OCI-M1 (cell line): ENCODE measurements around the gene IRF9.

Experiments used
- DNase-seq: peaks from one replicate; lab custom pipeline; 2025; lab: John Stamatoyannopoulos, UW

The IRF9 gene

DNA sequence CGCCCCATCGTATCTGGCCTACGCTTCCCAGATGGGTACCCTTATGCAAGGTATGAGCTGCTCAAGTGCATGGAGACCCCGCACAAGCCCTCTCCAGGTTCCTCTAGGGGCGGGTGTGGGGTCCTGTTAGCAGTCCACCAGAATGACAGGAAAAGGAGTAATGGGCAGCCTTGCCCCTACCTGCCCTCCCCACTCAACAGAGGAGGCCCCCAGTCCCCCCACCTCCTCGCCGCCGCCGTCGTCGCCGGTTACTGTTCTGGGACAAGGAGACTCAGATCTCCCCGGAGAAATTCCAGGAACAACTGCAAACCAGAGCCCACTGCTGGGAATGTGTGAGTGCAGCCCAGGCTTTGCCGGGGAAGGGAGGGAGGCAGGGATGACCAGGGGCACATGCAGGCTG lies 16.8 kb downstream of the IRF9 start:
- DNase-seq, result no peak

DNA sequence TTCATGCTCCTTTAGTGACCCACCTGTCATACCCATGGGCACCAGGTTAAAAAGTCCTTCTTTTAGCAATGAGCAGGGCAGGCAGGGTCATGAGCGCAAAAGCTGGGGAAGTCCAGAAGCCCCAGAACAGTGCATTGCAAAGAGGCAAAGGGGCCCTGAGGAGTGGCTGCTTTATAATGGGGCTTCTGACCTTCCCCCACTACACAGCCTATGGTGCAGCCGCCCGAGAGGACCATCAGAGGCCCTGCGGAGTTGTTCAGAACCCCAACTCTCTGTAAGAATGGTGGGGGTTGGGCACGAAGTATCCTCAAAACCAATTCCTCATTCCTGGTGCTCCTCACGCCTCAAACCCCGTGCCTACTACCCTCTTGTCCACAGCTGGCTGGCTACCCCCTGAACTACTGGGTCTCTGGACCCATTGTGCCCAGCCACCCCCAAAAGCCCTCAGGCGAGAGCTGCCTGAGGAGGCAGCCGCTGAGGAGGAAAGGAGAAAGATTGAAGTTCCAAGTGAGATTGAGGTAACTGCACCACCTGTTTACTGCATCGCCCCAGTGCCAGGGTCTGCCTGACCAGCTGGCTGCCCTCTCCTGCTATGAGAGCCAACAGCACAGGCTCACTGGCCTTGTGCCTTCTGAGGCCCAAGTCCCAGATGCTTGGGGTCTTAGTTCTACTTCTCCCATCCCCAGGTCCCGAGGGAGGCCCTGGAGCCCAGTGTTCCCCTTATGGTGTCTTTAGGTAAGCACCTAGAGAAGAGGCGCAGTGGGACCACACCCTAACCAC lies 17.5 kb downstream of the IRF9 start:
- no peak for DNase-seq

DNA sequence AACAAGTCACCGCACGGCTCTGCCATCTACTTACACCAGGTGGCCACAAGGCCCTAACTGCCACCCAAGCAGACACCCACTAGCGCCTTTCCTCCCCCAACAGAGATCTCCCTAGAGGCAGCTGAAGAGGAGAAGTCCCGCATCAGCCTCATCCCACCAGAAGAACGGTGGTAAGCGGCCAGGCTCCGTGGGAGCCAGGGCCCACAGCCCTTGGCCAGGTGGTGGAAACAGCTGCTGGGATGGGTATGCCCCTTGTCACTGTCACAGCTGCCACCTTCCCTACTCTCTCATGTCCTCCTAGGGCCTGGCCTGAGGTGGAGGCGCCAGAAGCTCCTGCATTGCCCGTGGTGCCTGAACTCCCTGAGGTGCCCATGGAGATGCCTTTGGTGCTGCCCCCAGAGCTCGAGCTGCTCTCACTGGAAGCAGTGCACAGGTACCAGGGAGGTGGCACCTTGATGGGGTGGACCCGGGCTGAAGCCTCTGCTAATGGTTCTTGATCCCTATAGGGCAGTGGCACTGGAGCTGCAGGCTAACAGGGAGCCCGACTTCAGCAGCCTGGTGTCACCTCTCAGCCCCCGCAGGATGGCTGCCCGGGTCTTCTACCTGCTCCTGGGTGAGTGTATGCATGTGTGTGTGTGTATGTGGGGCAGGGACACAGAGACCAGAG lies 18.4 kb downstream of the IRF9 start:
- DNase-seq, result no peak

DNA sequence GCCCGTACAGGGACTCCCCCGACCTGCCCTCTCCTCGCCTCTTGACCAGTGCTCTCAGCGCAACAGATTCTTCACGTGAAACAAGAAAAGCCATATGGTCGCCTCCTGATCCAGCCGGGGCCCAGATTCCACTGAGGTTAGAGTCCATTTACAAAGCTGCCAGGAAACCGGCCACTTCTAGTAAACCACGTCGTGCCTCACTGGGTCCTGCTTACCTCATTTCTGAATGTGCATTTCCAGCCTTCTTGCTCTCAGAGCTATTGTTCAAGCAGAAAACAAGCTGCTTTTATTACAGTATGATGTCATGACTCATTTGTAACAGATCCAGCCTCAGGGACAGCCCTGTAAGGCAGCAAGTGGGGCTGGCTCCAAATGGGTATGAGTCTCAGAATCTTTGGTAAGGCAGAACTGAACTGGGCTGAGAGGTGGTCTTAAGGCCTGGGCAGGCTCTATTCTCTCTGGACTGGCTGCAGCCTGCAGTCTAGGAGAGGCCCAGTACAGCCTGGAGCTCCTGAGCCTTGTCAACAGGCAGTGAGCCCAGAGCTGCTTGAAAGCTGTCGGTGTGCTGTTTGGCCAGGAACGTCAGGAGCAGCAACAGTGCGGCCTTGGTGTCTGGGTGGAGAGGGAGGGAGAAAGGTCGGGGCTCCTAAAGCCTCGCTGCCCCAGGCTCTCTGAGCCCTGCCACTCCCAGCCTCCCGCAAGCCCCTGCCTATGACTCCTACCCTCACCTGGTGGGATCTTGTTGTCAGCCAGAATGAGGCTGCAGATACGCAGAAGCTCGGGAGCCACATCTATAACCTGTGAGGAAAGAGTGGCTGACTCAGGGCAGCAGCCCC lies 19.1 kb downstream of the IRF9 start:
- no peak for DNase-seq

DNA sequence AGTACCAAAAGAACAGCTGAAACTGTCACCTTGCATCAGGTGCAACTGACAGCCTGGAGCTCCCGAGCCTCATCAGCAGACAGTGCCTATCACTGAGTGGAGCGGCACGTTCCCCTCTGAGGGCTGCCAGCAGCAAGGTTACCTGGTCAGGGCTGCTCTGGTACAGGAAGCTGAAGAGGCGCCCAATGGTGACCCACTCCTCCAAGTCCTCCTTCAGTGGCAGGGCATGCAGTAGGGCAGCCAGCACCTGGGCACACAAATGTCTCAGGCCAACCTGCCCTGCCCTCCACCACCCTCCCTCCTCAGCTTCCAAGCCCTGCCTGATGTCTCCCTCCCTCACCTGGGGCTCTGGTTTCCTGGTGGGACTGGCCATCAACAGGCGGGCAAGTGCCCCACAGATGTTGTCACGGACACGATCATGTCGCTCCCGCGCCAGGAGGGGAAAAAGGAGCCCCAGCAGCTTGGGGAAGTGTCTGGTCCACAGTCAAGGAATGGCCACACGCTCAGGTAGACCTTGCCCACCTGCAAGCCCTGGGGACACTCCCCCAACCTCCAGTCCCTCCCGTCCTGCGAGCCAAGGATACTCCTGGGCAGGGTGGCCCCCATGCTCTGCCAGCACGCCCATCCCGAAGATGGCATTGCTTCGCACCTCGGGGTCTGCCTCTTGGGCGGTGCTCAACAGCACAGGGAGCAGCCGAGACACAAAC lies 20.5 kb downstream of the IRF9 start:
- no peak for DNase-seq

DNA sequence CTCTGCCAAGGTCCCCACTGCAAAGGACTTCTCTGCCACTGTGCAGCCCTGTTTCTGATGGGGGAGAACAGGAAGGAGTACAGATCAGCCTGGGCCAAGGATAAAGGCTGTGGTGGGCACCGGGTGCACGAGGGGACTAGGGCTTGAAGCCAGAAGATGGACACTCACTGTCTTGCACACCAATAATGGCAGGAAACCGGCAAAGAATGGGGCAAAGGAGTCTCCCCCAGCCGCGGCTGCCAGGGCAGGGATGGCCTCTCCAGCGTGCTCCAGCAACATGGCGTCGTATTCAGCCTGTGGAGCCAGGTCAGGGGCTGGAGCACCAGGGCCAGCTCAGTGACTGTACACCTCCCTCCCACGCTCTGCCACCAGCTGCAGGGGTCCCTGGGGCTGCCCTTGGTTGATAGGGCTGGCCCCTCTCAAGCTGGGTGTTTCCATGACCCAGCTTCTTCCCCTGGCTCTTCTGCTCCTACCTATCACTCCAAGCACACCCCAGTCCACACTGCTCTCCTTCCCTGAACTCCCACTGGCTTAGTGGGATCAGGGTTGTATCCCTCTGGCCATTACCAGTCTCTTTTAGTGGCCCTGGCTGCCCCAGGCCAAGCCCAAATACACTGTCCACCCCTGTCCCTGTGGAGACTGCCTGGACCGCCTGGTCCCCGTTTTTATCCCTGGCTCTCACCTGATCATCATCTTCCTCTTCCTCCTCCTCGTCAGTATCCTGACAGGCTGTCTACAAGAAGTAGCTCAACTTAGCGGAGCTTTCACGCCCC lies 21.2 kb downstream of the IRF9 start:
- DNase-seq, result no peak

DNA sequence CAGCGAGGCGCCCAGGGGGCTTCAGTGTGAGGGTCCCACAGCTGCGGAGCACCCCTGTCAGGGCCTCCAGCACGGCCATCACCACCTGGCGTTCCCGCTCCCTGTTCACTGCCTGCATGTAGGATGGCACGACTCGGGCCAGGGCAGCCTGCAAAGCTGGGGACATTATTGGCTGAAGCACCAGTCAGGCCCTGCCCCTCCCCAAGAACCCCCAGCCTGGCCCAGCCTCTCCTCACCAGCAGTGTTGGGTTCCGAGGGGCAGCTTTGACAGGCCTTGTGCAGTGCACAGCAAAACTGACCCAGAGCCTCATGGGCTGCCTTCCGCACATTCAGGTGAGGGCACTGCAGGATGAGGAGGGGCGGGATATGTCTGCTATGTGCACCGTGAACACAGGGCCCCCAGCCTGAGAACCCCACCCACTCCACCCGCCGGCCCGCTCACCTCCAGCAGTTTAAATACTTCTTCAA lies 22.0 kb downstream of the IRF9 start:
- no peak for DNase-seq

DNA sequence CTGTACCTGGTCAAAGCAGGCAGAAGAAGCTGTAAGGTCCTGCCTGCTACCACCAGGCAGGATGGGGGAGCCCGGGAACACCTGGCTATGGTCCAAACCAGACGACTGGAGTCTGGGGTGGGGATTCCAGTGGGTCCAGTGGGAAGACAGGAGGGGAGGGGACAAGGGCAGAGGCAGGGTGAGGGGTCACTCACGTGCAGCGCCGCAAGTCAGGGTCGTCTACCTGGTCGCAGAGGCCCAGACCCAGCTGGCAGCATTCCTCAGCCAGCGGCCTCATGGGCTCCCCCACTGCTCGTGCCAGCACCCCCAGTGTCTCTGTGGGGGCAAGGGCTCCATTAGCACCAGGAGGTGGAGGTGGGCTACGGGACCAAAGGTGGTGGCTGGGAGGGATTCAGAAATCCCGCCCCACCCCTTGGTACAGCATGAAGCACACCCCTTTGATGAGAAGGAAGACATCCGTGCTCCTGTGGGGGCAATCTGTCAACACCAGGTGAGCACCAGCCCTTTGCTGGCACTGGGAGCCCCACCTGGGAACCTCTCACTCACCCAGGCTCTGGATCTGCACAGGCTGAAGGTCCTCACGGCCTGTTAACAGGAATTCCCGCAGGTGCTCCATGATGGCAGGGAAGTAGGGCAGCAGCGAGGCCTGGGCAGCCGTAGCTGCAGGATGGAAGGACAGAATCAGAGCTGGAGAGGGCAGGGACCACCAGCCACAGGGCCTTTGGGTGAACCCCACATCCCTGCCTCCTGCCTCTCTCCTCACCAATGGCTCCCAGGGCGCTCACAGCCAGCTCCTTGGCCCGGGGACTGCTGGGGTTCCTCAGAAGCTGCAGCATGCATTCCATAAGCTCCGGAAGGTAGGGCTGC lies 23.3 kb downstream of the IRF9 start:
- DNase-seq, result no peak

DNA sequence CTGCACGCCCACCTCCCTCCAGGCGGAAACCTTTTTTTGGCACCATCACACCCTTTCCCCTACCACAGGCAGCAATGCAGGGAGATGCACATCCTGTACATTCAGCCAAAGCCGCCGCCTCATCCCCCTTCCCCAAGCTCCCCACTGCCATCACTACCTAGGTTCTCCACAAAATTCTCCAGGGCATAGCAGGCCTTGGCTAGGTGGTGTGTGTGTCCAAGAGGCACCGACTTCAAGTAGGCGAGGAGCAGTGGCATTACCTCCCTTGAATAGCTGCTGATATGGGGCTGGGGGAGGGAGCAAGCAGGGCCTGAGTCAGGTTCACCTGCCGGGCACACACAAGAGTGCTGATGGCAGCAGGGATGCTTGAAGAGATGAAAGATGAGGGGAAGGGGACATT lies 24.0 kb downstream of the IRF9 start:
- no peak for DNase-seq

DNA sequence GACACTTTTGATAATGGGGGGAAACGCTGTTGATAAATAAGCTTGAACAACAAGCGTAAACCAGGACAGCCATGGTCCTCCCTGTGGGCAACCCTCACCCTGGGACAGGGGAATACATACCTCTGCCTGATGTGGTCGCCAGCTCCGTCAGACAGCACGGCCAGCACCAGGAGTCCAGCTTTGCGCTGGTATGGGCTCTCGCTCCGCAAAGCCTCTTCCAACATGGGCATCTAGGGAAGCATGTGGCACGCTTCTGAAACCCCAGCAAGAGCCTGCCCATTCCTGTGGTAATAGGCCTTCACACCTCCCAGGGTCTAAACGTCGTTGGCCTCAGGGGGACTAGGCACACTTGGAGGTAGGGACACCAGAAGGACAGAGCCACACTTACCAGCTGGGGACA lies 24.7 kb downstream of the IRF9 start:
- no peak for DNase-seq

DNA sequence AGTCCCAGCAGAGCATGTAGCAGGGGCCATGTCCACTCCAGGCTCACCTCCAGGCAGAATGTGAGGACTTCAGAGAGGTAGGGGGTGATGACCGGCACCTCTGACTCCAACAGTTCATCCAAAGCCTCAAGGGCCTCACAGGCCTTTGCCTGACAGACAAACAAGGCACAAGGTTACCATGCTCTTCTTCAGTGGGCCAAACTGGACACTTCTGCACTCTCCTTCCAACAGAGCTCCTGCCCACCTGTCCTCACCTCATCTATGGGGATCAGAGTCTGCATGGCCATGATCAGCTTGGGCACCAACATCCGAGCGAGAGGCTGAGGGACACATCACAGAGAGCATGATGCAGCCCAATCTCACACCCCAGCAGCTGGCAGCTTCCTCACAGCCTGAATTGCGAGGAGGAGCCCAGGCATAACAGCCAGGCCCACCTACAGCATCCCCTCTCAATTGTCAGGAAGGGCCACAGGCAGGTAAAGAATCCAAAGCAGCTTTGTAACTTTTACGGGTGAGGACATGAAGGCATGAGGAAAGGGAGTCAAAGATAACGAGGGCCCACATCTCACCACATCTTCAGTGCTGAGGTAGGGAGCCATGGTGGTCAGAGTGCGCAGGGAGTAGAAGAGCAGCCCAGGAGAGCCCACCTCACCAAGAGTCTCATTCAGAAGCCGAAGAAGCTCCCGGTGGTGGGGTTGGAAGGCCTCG lies 25.9 kb downstream of the IRF9 start:
- no peak for DNase-seq

DNA sequence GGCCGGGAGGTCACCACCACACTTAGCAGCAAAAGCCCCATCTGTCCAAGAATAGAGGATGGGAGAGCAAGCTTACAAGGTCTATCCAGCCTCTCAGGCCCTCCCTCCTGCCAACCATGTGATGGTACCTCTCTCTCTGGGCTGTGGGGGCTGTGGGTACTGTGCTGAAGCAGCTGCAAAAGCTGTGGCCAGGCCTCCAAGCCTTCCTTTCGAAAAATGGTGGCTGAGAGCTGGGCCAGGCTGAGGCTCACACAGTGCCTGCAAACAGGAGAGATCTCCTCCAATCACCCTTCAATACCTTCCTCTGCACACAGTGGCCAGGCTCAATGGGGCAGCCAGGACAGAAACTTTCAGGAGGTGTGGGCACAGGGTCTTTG lies 26.5 kb downstream of the IRF9 start:
- no peak for DNase-seq

DNA sequence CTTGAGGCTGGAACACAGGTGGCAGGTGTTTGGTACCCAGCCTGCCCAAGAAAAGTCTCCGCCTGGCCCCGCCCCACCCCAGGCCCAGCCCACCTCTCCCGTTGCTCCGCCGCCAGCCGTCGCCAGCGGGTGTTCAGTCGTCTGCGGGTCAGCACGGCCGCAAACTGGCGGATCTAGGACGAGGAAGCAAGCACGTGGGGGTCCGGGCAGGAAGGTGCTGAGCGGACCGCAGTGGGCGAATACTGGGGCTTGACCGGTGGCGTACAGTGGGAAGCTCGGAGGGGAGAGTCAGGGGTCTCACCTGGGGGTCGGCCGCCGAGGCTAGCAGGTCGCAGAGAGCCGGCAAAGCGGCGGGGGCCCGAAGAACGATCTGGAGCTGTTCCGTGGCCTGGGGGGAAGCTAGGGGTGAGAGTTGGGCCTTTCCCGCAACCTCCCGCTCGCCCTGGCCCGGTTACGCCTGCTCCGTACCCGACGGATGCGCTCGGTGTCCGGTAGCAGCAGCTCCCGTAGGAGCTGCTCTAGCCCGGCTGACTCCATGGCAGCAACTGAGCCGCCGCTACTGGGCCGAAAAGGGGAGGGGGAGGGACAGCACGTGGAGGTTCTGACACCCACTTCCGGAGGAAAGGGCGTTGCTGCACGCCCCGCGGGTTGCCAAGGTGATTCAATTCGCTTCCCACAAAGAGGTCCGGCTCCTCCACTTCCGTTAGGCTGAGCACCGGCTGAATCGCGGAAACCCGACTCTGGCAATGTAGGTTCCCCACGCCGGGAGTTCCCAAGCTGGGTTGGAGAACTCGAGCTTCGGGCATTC lies 27.4 kb downstream of the IRF9 start, which contains the start of gene IPO4:
Gene IPO4, minus strand, starts transcription at position 566 of the 808 bp plus-strand sequence. Its CDS starts 29 bp downstream, at position 537.
- DNase-seq, result peak; percentile 96

DNA sequence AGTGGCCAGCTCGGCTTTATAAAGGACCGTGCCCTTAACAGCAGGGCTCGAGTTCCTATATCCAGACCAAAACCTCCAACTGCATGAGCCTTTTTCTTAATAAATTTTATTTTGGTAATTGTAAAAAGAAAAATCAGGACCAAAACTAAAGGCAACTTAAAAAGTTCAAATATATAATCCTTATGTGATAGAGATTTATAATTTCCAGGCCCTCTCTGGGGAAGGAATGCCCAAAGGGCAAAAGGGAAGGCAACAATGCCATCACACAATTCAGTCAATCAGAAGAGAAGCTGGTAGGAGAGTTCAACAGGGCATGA lies 28.0 kb downstream of the IRF9 start:
- DNase-seq, result no peak

DNA sequence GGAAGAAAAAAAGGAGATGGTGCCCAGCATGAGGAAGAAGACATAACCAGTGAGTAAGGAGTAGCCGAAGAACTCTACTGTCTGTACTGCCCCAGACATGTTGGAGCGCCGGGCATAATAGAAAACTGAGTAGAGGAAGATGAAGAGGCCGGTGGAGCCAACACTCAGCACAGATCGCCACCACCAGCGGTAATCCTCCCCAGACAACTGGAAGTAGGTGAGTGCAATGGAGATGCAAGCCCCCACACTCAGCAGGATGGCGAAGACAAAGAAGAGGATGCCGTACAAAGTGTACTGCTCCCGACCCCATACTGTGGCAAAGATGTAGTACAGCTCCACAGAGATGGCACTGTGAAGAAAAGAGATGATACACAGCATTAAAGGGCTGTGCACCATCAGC lies 28.4 kb downstream of the IRF9 start:
- no peak for DNase-seq

DNA sequence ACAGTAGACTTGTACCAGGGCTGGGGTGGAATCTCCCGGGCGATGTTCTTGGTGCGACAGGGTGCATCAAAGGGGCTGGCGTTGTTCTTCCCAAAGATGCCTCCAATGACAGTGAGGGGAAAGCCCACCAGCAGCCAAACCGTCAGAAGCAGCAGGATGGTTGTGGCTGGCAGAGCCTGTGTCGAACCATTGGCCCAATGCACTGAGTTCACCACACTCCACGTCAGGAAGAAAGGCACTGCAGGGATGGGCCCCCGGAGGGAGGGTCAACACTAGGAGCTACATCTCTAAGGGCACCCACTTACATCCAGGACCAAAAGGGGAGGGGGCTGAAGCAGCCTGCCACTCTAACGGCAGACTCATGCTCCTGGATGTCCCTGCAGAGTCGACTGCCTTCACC lies 29.4 kb downstream of the IRF9 start:
- DNase-seq, result no peak

DNA sequence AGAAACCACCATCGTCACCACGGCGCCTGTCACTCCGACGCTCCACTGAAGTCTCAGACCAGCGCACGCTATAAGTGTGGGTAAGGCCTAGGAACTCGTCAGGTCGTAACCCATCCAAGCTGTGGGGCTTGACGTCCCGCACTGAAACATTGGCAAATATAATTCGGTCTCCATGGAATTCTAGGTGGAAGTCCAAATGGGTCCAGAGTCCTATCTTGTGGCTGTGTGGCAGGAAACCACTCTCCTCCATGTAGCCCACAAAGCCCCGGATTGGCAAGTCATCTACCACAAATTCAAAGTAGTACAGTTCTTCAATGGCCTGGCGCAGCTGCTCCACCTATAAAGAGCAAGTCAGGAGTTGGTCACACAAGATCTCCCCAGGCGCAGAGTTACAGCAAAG lies 31.9 kb downstream of the IRF9 start:
- no peak for DNase-seq

DNA sequence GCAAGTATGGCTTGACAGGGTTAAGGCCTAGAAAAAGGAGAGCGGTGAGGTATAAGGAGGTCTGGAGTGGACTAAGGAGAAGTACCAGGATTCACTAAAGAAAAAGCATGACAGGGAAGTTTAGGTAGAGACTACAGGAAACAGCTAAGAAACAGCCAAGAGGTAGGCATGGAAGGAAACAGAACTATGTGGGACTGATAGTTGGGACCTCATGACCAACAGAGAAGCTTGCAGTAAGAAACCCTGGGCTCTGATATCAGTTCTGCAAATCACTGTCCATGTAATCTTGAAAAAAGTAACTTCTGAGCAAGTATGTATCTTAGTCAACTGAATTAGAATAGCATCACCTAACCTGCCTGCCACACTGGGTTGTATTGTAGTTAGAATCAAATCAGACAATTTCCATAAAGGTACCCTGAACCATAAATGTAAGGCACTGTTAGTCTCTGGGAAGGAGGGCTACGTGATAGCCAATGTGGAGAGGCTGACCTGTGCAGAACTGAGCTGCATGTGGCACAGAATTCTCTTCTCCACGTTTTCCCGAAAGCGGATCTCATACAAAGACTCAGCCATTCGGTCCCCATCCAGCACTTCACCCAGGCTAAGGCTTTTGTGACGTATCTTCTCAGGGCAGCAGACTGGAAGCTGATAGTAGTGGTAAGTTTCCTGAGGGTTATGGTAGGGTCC lies 33.3 kb downstream of the IRF9 start:
- DNase-seq, result no peak

DNA sequence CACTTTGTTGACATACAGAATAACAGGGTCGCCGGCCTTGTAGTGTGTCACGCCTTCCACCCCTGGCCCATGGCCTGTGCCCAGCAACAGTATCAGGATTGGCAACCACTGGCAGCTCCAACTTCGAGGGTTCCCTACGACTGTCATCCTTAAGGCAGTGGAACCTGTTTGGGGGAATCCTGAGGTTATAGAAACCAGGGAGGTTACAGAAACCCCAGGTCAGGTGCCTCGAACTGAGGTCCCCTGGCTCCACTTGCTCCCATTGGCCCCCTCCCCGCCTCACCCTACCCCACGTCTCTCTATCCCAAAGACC lies 33.8 kb downstream of the IRF9 start:
- DNase-seq, result no peak
